AML-193 (cell line): ENCODE results near the gene IFNLR1.

Experiments used
- DNase-seq, 2 experiments: peaks; one replicate each; lab custom pipeline; 2025; lab: John Stamatoyannopoulos, UW

IFNLR1 gene

GRCh38 chr1:24120965-24121364 lies 66.1 kb downstream of the IFNLR1 start:
- no peak for DNase-seq

GRCh38 chr1:24119859-24120756 lies 67.0 kb downstream of the IFNLR1 start:
- DNase-seq: no peak

DNA sequence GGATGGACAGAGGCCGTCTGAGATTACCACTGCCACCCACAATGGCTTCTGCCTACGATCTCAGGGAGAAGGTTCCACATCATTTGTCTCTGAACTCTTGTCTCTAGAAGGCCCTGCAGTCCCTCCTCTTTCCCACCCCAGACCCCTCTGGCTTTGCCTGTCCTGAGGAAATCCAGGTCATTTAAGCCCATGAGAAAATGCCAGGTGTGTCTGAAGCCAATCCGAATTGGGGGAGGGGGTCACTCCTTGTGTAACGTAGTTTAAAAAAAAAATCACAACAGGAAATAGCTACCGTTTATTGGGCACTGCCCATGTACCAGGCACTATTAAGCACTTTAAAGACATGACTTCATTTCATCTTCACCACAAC lies 67.6 kb downstream of the IFNLR1 start:
- no peak for DNase-seq

DNA sequence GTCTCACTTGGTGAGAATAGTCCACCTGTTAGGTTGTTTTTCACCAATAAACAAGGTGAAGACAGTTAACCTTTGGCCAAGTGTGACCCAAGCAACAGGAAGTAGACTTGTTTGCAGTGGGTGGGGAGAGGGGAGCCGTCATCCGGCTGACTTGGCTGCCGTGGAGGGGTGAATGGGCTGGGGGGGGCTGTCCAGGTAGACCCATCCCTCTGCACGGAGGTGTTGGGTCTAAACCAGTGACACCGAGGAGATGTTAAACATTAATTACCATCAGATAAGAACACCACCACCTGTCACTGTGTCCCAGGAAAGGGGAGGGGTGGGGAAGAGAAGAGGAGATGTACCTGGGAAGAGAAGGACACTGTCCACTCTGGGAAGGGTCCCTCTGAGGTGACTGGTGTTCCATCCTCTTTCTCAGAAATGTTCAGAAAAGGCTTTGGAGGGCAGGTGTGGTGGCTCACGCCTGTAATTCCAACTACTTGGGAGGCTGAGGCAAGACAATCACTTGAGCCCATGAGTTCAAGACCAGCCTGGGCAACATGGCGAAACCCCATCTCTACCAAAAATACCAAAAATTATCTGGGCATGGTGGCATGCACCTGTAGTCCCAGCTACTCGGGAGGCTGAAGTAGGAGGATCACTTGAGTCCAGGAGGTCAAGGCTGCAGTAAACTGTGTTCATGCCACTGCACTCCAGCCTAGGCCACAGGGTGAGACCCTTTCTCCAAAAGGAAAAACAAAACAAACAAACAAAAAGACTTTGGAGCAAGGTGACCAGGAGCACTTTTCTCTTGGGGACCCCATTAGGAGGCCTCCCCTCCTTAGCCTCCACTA lies 68.5 kb downstream of the IFNLR1 start:
- no peak for DNase-seq

DNA sequence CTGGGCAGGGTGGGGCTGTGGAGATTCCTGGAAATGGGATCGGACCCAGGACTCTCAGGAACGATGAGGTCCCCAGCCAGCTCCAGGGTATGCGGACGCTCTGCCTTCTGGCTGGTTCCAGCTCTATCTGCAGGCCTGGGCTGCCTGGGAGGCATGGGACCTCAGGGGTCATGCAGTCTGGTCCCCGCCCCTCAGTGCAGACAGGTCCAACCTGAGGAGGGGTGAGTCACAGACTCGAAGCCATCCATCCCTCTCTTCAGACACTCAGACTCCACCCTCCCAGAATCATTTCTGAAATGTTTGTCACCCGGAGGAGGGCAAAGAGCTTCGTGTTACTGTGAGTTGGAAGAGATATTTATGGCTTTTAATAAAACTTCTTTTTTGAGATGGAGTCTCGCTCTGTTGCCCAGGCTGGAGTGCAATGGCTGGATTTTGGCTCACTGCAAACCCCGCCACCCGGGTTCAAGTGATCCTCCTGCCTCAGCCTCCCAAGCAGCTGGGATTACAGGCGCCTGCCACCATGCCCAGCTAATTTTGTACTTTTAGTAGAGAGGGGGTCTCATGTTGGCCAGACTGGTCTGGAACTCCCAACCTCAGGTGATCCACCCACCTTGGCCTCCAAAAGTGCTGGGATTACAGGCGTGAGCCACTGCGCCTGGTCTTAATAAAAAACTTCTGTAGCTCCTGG lies 69.2 kb downstream of the IFNLR1 start:
- DNase-seq: no peak

GRCh38 chr1:24117132-24117531 lies 70.0 kb downstream of the IFNLR1 start:
- no peak for DNase-seq

- no peak for DNase-seq
These were observed 72.3 kb downstream of the IFNLR1 start for GRCh38 chr1:24114753-24115152.

DNA sequence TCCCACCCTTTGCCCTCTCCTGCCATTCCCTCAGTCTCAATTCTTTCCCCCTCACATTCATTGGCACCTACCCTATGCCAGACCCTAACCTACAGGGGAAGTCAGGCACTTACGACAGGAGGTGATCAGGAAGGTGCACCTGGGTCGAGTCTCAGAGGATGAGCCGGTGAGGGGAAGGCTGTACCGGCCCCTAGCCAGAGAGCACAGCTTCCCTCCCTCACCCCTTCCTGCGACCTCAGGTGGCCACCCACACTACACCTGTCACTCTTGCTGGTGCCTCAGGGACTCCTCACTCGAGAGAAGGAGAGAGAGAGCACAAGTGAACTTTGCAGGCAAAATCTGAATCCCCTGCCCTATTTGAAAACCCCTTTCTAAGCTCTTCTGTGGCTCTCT lies 73.5 kb downstream of the IFNLR1 start:
- DNase-seq: no peak

DNA sequence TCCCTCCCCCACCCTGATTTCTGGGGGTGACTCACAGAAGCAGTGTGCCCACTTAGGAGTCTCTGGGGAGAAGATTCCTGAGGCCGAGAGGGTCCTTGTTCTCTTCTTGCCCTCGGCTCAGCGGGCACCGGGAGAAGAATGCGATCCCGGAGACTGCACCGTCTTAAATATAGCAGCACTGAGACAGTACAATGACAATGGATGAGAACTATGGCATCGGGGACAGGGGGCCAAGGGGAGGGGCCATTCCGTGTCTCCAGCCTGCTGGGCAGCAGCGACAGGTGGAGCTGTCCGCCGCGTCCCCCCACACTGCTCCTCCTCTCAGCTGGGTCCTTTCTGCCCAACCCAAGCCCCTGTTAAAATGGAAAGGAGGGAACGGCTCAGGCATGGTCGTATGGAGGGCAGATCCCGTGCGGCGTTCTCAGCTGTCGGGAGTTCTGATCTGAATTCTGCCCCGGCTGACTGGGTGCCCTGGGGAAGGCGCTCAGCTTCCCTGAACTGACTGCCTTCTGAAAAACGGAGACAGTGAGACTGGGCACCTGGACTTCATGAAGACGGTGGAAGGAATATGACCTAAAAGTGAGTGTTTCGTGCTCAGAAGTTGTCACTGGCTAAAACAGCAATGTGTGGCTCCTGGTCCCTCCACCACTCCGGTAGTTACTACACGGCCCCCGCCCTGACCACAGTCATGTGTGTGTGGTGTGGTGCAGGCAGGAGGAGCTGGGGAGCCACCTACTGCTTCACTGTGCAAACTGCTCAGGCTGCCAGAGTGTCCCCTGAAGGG lies 74.9 kb downstream of the IFNLR1 start, which contains the start of gene MYOM3:
MYOM3 (minus strand) TSS at position 140 of the 784 bp plus-strand sequence. CDS start 3,499 bp downstream, outside the sequence.
- DNase-seq: peak; percentile 24 to 45

DNA sequence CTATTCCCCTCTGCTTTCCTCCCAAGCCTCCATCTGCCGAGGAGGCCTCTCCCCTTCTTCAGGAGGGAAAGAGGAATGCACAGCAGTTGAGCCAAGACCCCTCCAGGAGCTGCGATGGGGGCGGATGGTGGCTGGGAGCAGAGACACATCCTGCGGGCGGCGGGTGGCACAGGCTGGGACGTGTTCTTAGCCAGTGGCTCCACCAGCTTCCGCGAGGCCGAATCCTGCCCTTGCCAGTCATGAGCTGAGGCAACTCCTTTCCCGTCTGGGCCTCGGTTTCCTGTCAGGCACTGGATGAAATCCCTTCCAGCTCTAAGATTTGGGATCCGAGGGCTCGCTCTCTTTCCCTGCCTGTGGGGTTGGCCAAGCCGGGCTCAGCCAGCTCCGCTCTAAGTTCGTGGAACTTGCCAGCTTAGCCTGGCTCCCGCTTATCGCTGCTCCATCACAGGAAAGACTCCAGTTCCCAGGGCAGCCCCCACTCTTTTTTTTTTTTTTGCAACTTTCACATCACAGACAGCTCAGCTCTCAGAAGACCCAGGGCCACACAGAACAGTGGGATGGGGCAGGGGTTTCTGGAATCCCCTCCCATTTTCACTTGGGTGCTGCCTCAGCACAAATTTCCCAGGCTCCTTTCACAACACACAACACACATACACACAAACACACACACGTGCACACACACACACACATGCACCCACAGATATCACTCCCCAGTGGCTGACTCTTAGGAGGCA lies 75.7 kb downstream of the IFNLR1 start:
- DNase-seq: no peak

DNA sequence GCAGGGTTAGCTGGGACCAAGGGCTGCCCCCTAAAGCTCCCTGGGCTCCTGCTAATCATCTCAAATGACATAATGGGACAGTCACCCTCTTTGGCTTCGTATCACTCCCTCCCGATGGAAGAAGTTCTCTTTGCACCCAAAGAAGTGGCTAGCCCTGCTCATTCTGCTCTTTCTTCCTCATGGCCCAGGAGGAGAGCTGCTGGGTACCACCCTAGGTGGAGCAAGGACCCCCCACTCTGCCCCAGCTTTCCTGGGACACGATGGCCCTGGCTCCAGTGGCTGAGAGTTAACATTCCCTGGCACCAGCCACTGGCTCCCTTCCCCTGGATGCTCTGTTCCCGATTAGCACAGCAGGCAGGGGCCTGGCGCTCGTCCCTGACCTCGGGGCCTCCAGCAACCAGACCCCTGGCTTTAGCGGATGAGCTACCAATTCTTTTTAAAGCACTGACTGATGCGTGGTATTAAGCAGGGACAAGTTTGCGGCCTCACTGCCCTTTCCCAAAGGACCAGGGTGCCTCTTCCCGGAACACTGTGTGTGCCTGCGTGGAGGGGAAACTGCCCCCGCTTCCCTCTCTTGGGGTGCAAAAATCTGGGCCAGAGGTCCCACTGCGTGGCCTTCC lies 76.3 kb downstream of the IFNLR1 start:
- DNase-seq: no peak

DNA sequence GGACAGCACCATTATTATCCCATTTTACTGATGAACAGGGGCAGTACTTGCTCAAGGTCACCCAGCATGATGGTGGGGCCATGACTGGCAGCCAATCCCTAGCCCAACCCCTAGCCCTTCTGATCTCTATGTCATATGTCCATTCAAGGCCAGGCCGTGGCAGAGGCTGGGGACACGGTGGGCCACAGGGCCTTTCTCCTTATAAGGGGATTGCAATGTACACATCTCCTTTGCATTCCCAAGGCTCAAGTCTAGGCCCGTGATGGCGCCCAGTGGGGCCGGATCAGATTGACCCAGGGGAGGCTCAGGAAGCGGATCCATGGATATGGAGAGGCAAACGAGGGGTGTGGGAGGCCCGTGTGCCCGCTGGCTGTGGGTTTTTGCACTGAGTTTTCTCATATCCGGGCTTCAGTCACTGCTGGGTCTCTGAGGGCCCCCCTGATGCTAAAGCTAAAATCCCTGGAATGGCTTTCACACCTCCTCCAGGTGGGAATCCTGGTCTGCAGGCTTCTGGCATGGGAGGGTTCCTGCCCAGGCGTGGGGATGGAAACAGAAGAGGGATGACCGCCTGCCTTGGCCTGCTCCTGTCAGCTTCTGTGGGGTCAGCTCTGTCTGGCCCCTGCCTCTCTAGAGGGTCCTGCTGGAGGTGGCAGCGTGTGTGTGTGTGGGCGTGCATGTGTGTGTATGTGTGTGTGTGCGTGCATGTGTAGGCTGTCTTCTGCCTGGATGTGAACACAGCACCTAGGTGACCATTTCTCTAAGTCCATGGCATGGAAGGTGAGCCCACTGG lies 77.2 kb downstream of the IFNLR1 start:
- no peak for DNase-seq

- no peak for DNase-seq
These were observed 78.0 kb downstream of the IFNLR1 start for GRCh38 chr1:24109166-24109483.

- no peak for DNase-seq
These were observed 78.5 kb downstream of the IFNLR1 start for GRCh38 chr1:24108334-24109165.

DNA sequence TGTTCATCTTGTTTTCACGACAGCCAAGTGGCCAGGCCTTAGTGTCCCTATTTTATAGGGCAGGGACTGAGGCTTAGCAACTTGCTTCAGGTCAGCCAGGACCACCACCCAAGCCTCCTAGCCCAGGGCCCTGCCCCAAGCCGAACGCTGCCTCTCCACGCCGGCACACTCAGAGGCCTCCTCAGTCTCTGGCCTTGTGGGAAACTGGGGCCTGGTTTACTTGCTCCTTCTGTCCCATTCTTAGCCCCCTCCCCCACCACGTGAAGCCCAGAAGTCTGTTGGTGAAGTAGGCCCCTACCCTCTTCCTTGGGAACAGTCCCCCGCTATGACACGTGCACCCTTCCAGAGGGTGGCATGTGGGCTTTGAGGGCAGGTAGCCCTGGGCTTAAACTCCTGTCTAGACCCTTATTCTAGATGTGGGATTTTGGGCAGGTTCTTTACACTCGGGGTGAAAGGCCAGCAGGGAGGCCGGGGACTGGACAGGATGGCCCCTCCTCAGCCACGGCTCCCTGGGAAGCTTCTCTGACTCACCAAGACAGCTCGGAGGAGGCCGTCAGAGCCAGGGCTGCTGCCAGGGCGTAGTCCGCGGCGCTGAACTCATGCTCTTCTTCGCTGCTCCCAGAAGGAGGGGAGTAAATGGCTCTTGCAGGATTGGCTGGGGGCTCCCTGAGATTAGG lies 79.5 kb downstream of the IFNLR1 start:
- no peak for DNase-seq

- no peak for DNase-seq
These were observed 81.5 kb downstream of the IFNLR1 start for GRCh38 chr1:24105368-24106160.

DNA sequence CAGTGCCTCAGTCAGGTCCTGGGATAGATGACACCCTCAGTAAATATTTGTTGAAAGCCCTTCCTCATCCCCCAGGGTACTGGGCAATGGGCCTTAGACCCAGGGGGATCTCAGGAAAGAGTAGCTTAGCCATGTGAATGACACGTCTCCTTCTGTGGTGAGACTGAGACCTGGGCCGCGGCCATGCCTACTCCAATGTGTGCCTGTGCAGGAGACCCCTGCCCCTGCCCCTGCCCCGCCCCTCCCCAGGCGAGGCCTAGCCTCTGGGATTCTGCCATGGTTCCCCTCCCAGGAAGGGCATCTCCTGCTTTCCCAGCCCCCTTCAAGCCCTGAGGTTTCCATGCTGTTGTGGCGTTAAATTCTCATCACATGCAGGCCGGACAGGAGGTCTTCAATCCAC lies 82.2 kb downstream of the IFNLR1 start:
- no peak for DNase-seq
